AG20443 (cell line): ENCODE data around the gene PWP1.

Source experiments
- DNase-seq: peaks from one replicate; pipeline ENCODE4 v3.0.0; 2012; ENCODE audit warnings: low spot score, mixed read lengths

PWP1 gene

DNA sequence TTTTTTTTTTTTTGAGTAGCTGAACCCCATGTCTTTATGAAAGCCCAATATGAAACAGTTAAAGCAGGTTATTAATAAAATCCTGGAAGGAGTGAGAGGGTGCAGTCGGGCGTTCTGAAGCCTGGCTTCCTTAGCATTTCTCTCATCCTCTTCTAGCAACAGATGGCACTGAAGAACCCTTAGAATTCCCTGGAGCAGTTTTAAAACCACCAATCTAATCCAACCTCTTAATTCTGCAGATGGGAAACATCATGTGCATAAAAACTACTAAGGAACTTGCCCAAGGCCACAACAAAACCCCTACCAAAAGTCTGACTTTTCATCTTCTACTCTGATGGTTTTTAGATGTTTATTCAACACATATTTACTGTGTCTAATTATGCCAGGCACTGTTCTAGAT is 50.2 kb downstream of the PWP1 start:
- no peak for DNase-seq

DNA sequence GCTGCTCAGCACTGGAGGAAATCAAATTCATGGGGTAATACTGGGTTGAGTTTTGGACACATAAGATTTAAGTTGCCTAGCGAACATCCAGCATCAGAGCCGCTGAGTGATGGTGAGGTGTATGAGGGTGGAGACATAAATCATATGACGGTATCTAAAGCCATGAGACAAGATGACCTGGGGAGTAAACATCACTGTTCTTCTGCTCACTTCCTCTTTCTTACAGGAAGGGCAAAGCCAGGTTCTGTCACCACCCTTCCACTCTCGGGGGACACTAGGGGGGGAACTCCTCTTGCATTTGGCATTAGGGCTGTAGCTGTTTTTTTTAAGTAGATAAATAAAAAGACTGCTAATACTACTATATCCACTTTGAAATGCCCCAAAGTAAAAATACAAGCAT is 51.3 kb downstream of the PWP1 start:
- no peak for DNase-seq

DNA sequence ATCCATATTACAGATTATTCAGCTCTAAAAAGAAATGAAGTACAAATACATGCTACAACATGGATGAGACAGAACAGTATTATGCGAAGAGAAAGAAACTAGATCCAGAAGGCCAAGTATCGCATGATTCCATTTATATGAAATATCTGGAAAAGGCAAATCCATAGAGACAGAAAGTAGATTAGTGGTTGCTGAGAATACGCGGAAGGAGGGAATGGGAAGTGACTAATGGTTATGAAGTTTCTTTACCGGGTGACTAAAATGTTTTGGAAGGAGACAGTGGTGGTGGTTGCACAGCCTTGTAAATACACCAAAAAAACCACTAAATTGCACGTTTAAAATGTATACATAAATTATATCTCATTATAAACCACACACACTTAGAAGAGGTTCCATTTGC is 62.9 kb downstream of the PWP1 start:
- peak; percentile 63 for DNase-seq

DNA sequence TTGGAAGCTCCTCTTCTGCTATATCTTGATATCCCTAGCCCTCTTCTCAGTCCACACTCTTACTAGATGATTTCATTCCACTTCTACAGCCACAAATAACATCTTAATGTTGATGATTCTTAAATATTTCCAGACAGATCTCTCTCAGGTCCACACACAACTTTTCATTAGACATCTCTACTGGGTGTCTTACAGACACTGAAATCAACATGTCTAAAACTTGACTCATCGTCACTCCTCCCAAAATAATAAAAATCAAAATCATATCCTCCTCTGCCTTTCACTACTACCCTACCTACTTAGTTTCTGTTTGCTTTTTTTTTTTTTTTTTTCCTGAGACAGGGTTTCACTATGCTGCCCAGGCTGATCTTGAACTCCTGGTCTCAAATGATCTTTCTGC is 63.5 kb downstream of the PWP1 start:
- DNase-seq, result peak; percentile 49

DNA sequence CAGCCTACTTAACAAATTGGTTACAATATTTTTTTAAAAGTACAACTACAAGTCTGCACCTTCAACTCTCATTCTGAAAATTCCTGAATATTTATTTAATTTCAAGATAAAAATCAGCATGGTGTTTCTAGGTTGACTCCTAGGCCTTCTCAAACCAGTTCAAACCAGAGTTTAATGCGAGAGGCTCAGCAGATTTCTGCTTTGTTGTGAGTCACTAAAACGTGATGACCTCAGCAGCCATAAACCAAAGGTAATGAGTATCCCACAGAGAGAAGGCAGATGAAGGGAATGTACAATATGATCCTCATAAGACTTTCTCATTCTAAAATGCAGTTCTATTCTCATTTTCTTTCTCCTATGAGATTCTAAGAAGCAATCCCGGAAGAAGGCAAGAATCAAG is 73.8 kb downstream of the PWP1 start:
- DNase-seq, result peak; percentile 70

DNA sequence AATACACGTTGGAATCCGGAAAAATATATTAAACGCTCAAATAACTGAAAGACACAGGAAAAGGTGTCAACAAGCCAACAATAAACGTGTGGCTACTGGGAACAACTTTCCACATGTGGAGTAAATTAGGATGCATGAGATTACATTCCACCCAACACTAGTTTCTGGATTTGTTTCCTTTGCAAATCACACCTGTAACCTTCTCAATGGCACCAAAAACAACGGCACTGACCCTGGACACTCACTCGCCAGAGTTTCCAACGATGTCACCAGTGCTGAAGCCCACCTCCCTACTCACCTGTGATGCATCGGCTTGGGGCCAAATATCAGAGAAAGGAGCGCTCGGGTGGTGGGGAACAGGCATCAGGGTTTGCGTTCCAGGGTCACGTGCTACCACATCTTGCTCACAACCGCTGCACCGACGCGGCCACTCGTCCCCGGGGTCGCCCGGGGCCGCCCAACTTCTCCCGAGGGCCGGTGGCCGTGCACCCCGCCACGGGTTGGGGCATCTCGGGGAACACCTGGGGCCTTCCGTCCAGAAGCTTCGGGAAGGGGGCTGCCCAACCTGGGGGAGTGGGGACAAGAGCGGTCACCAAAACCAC is 74.7 kb downstream of the PWP1 start:
- DNase-seq, result peak; percentile 37

DNA sequence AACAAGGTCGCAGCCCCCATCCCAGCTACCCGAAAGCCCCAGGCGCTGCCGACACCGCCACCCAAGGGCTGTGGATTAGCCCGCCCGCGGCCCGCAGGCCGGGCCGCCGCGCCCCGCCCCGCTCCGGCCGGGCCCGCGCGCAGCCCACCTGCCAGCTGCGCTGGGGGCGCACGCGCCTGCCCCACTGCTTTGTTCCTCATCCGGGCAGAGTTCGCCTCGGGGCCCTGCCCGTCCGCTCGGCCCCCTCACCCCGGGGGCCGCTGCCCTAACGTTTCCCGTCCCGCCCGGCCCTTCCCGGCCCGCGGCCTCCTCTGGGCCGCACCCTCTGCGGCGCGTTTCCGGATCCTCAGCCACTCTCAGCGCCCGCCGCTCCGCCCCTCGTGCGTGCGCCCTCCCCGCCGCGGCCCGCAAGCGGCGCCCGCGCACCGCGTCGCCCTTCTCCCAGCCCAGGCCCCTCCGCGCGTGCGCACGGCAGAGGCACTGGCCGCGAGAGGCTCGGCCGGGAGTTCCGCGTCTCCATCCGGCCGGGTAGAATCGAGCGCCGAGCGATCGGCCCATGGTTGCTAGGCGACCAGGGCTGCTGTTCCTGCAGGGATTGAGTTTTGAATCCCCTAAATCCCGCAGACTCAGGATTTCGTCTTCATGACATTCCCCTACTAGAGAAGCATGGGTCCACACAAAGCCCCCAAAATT is 75.4 kb downstream of the PWP1 start, which contains the start of gene PRDM4:
Gene PRDM4 (minus strand): TSS at position 329 of the 693 bp plus-strand sequence. CDS start 622 bp downstream, outside the sequence.
- DNase-seq, result peak; percentile 100

DNA sequence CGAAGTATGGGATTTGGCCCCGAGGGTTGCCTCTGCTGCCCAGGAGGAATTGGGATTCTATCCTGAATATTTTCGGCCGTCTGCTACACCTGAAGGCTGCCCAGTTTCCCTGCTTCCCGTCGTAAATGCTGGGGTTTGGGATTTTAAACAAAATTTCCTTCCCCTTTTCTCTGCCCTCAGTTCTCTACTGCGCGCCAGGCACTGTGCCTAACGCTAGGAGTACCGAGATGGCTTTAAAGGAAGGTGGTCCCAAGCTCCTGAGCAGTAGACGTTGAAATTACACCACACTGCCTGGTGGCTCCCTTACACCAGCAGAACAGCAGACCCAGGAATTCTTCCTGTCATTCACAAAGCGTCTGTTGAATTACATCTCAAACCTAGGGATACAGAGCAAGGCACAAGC is 75.9 kb downstream of the PWP1 start:
- DNase-seq, result peak; percentile 16
